Lower lobe of right lung (tissue), 2 donors: ENCODE results near the gene RNF157. TPM values are rescaled to one million over a fixed set of nuclear protein-coding genes. Genes with fewer than 3 reads are reported as not detected.

Experiments used
- ATAC-seq, 2 donors: fragments of 200-7000 bp; cut with Tn5 transposase; one replicate each; pipeline ENCODE4 v1.9.1; 2020 to 2022; ENCODE audit warnings: mild to moderate bottlenecking in 2 of 2, moderate library complexity in 2 of 2
- DNase-seq: peaks from one replicate; pipeline ENCODE4 v3.0.0-alpha.2; 2020
- H3K27ac ChIP-seq: fragments of 200-600 bp; one replicate; pipeline ENCODE4 v1.8.0; 2022
- H3K27me3 ChIP-seq: fragments of 200-600 bp; one replicate; pipeline ENCODE4 v1.8.0; 2022; ENCODE audit warnings: low read depth
- H3K36me3 ChIP-seq: fragments of 200-600 bp; one replicate; pipeline ENCODE4 v1.8.0; 2022; ENCODE audit warnings: mild to moderate bottlenecking
- H3K4me1 ChIP-seq: fragments of 200-600 bp; one replicate; pipeline ENCODE4 v1.8.0; 2022
- H3K4me3 ChIP-seq: fragments of 200-600 bp; one replicate; pipeline ENCODE4 v1.8.0; 2022; ENCODE audit warnings: mild to moderate bottlenecking
- H3K9me3 ChIP-seq: fragments of 200-600 bp; one replicate; pipeline ENCODE4 v1.8.0; 2022
- CTCF ChIP-seq: fragments of 200-600 bp; IDR thresholded peaks from one replicate; pipeline ENCODE4 v1.8.0; 2022; ENCODE audit warnings: antibody characterized with exemption, mild to moderate bottlenecking
- intact Hi-C: fragments of 100-400 bp; cut with DNase I; formaldehyde crosslinking; loops from one replicate; pipeline ENCODE4 v1.11.0; 2022
- total RNA-seq: library from RNA; stranded (reverse); fragmentation: NEBNext Ultra II Directional; extraction: Animal tissue kit (Norgen Biotek cat#: 25700); gene quantifications from one replicate; pipeline ENCODE4 v1.2.1, GENCODE V29; 2021
- donor health status: DM: no; HTN: yes; CAD: no; lungs with severe emphysema.

RNF157 gene
- total RNA-seq, 1 donor from 2014 or later: 2.4 TPM

GRCh38 chr17:76267051-76267576, 26.8 kb upstream of the RNF157 start:
- Histone ChIP-seq H3K4me3 (peak overlapping the region; percentile 92), H3K36me3 (peaks cover 23% of the 10 kb centered on the region), H3K27ac (peak overlapping the region; percentile 93), H3K9me3 (no peaks in the 10 kb centered on the region), H3K27me3 (no peaks in the 10 kb centered on the region), H3K4me1 (peaks cover 84% of the 10 kb centered on the region)
- intact Hi-C loops: no loop called here
- DNase-seq (no peak), ATAC-seq (no peak)
- no peak for TF ChIP-seq CTCF

- ATAC-seq (no peak), DNase-seq (no peak)
- intact Hi-C loops: no loop called here
- Histone ChIP-seq H3K27me3 (no peaks in the 10 kb centered on the region), H3K27ac (peak overlapping the region; percentile 93), H3K9me3 (no peaks in the 10 kb centered on the region), H3K4me1 (peaks cover 78% of the 10 kb centered on the region), H3K36me3 (peaks cover 23% of the 10 kb centered on the region), H3K4me3 (peak overlapping the region; percentile 92)
- no peak for TF ChIP-seq CTCF
These were observed 26.1 kb upstream of the RNF157 start for GRCh38 chr17:76266244-76266938.

GRCh38 chr17:76265624-76266243, 25.4 kb upstream of the RNF157 start:
- H3K4me3 ChIP-seq: peak overlapping the region; percentile 92
- no peaks in the 10 kb centered on the region for H3K9me3 ChIP-seq
- peaks cover 20% of the 10 kb centered on the region for H3K36me3 ChIP-seq
- no peaks in the 10 kb centered on the region for H3K27me3 ChIP-seq
- no peak for TF ChIP-seq CTCF
- peaks cover 72% of the 10 kb centered on the region for H3K4me1 ChIP-seq
- H3K27ac ChIP-seq: peak overlapping the region; percentile 93
- peak; percentile 83 for DNase-seq
- intact Hi-C loops: no loop called here
- ATAC-seq: peak in 1 of 2 donors; percentile 30

GRCh38 chr17:76264755-76265623, 24.7 kb upstream of the RNF157 start, which contains the start of gene UBALD2:
Gene UBALD2, plus strand, starts transcription at chr17:76265348. Its CDS starts 158 bp downstream, at chr17:76265506.
- Histone ChIP-seq H3K4me1 (peaks cover 65% of the 10 kb centered on the region), H3K27ac (peak within 1 kb of the TSS; percentile 93), H3K4me3 (peak within 1 kb of the TSS; percentile 92), H3K36me3 (peaks cover 12% of the 10 kb centered on the region), H3K27me3 (no peaks in the 10 kb centered on the region), H3K9me3 (no peaks in the 10 kb centered on the region)
- DNase-seq: peak; percentile 99
- ATAC-seq: peak; percentile 97
- intact Hi-C loops: no loop called here
- no peak for TF ChIP-seq CTCF

GRCh38 chr17:76264425-76264754, 24.1 kb upstream of the RNF157 start:
- intact Hi-C loops: no loop called here
- DNase-seq (no peak), ATAC-seq (no peak)
- no peak overlapping the region for H3K4me3 ChIP-seq
- peaks cover 6% of the 10 kb centered on the region for H3K36me3 ChIP-seq
- H3K27ac ChIP-seq: peak overlapping the region; percentile 73
- no peaks in the 10 kb centered on the region for H3K27me3 ChIP-seq
- no peak for TF ChIP-seq CTCF
- peaks cover 65% of the 10 kb centered on the region for H3K4me1 ChIP-seq
- H3K9me3 ChIP-seq: no peaks in the 10 kb centered on the region
